CD14-positive monocyte (primary cell): ENCODE results near the gene ADD2. TPM values are rescaled to one million over a fixed set of nuclear protein-coding genes. Genes with fewer than 3 reads are reported as not detected.

ENCODE experiments used
- DNase-seq, 3 donors: peaks; one replicate each; pipeline ENCODE4 v3.0.0-alpha.2; 2011 to 2022
- H2AFZ ChIP-seq: 2 replicates; pipeline ENCODE4 v1.6.0; 2012; ENCODE audit warnings: mild to moderate bottlenecking, low read depth, low read length, inconsistent platforms; ENCODE audit not compliant: insufficient read depth, poor library complexity, severe bottlenecking
- H3K27ac ChIP-seq, 2 donors: 1 replicate in 1 of 2; 2 replicates in 1 of 2; pipeline ENCODE4 v1.5.1; 2012 to 2013; ENCODE audit warnings: low read length in 2 of 2, control low read depth in 1 of 2, inconsistent platforms in 1 of 2, low read depth in 1 of 2, mild to moderate bottlenecking in 1 of 2
- H3K27me3 ChIP-seq, 2 donors: one replicate each; pipeline versions ENCODE4 v1.6.0 to v1.6.1; 2011 to 2013; ENCODE audit warnings: low read length in 2 of 2; ENCODE audit not compliant: control insufficient read depth in 2 of 2, insufficient read depth in 2 of 2
- H3K36me3 ChIP-seq, 2 donors: replicated peaks in 1 of 2; 1 replicate in 1 of 2; 2 replicates in 1 of 2; pipeline versions ENCODE4 v1.5.1 to v1.6.1; 2012 to 2013; ENCODE audit warnings: low read length in 2 of 2, control low read depth in 1 of 2, inconsistent platforms in 1 of 2, mild to moderate bottlenecking in 1 of 2; ENCODE audit not compliant: insufficient read depth in 2 of 2, control insufficient read depth in 1 of 2
- H3K4me1 ChIP-seq, 2 donors: 1 replicate in 1 of 2; 2 replicates in 1 of 2; pipeline versions ENCODE4 v1.5.1 to v1.6.1; 2012 to 2013; ENCODE audit warnings: low read length in 2 of 2, control low read depth in 1 of 2, inconsistent platforms in 1 of 2, mild to moderate bottlenecking in 1 of 2, moderate library complexity in 1 of 2; ENCODE audit not compliant: insufficient read depth in 2 of 2, control insufficient read depth in 1 of 2
- H3K4me2 ChIP-seq: replicated peaks from 2 replicates; pipeline ENCODE3; 2012; ENCODE audit warnings: low read length, moderate library complexity, mild to moderate bottlenecking; ENCODE audit not compliant: poor library complexity, severe bottlenecking; ENCODE audit errors: extremely low read depth
- H3K4me3 ChIP-seq, 3 experiments: fragments of 200-600 bp in 1 of 3; sonication (generic) in 1 of 3; replicated peaks in 1 of 3; 1 replicate in 2 of 3; 2 replicates in 1 of 3; pipeline ENCODE4 v1.5.1; 2011 to 2013; ENCODE audit warnings: low read length in 3 of 3, mild to moderate bottlenecking in 3 of 3, control low read depth in 2 of 3, low read depth in 2 of 3, inconsistent platforms in 1 of 3, moderate library complexity in 1 of 3
- H3K79me2 ChIP-seq: 2 replicates; pipeline ENCODE4 v1.6.0; 2012; ENCODE audit warnings: mild to moderate bottlenecking, control low read depth, inconsistent platforms, low read length, moderate library complexity; ENCODE audit not compliant: insufficient read depth
- H3K9ac ChIP-seq: 2 replicates; pipeline ENCODE4 v1.6.0; 2017; ENCODE audit warnings: low read length, mild to moderate bottlenecking; ENCODE audit not compliant: insufficient read depth, poor library complexity, severe bottlenecking
- H3K9me3 ChIP-seq, 2 donors: replicated peaks in 1 of 2; 1 replicate in 1 of 2; 2 replicates in 1 of 2; pipeline versions ENCODE4 v1.5.1 to v1.6.1; 2012 to 2013; ENCODE audit warnings: low read length in 2 of 2, control low read depth in 1 of 2; ENCODE audit not compliant: control insufficient read depth in 1 of 2, insufficient read depth in 1 of 2
- H4K20me1 ChIP-seq: 2 replicates; pipeline ENCODE4 v1.6.0; 2012; ENCODE audit warnings: mild to moderate bottlenecking, low read length, control low read depth, moderate library complexity; ENCODE audit not compliant: insufficient read depth
- H3K27ac Mint-ChIP-seq, 7 donors: one replicate each; pipeline ENCODE4 v1.8.0; 2020; ENCODE audit warnings: mild to moderate bottlenecking in 7 of 7, mixed read lengths in 7 of 7, moderate library complexity in 6 of 7, inconsistent platforms in 2 of 7
- H3K27me3 Mint-ChIP-seq, 3 donors: one replicate each; pipeline ENCODE4 v1.8.0; 2021 to 2022; ENCODE audit warnings: low read depth in 3 of 3, mild to moderate bottlenecking in 3 of 3, mixed read lengths in 3 of 3, moderate library complexity in 3 of 3, inconsistent platforms in 1 of 3
- H3K36me3 Mint-ChIP-seq, 2 donors: one replicate each; pipeline ENCODE4 v1.8.0; 2020; ENCODE audit warnings: mixed read lengths in 2 of 2, inconsistent platforms in 1 of 2, mild to moderate bottlenecking in 1 of 2
- H3K4me1 Mint-ChIP-seq: one replicate; pipeline ENCODE4 v1.8.0; 2020; ENCODE audit warnings: mild to moderate bottlenecking, mixed read lengths
- H3K4me3 Mint-ChIP-seq, 2 donors: one replicate each; pipeline ENCODE4 v1.8.0; 2020; ENCODE audit warnings: mild to moderate bottlenecking in 2 of 2, mixed read lengths in 2 of 2, moderate library complexity in 1 of 2
- H3K9me3 Mint-ChIP-seq, 7 donors: one replicate each; pipeline ENCODE4 v1.8.0; 2020 to 2022; ENCODE audit warnings: mixed read lengths in 7 of 7, mild to moderate bottlenecking in 6 of 7, moderate library complexity in 6 of 7, inconsistent platforms in 2 of 7
- WGBS: methylation state at CpG from one replicate; pipeline ENCODE4 v1.1.5; 2013; ENCODE audit warnings: missing lambda C conversion rate; ENCODE audit not compliant: insufficient coverage; 5-methylcytosine and 5-hydroxymethylcytosine counted together
- intact Hi-C, 2 donors: fragments of 100-400 bp; cut with micrococcal nuclease; formaldehyde crosslinking; loops; one replicate each; pipeline versions ENCODE4 v1.15.0 to v1.15.1; 2023
- polyA plus RNA-seq, 3 donors: library from polyadenylated mRNA; depleted of rRNA in 1 of 3; unstranded in 2 of 3; stranded (reverse) in 1 of 3; fragments of 300-500 nt in 2 of 3; fragments of >200 nt in 1 of 3; fragmentation: Illumina TruSeq in 2 of 3; gene quantifications; 1 replicate in 2 of 3; 2 replicates in 1 of 3; pipeline ENCODE4 v1.2.3, GENCODE V29; 2012 to 2021
- TF ChIP-seq, protein P1 (sequence below): fragments of 200-600 bp; IDR thresholded peaks from one replicate; pipeline ENCODE4 v1.8.0; 2022; ENCODE audit warnings: antibody characterized with exemption, mild to moderate bottlenecking

Gene ADD2
- polyA plus RNA-seq, 3 donors: 0.18 to 0.56 (median 0.26) TPM

DNA sequence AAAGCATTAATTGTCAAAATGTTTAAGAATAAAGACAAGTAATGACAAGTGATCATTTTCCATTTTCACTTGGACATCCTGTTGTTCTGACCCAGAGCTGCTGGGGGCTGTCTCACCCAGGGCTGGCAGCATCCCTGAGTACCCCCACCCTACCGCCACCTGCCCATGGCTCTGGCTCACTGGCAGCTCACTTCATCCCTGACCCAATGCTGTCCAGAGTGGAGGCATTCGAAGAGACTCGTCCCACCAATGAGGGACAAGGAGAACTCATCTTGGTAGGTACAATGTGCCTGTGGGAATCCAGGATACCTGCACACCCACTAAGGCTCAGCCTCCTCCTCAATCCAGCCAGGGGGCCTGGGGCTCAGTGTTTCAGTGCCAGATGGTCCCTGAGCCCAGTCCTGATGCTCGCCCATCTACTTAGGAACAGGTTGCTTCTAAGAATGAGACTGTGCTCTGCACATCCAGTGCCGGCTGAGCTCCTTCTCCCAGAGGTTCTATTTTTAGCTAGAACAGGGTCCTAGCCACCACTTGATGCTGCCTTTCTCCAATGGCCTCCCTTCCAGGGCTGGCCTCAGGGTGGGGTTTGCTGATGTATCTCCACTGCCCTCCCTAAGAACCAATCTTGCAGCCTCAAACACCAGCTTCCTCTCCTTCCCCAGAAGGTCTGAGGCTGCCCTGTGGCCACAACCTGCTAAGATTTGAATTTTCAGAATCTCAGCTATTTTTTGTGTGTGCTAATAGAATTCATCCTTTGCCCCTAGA is 53.7 kb downstream of the ADD2 start:
- DNase-seq: no peak
- no peak overlapping the region for H3K27ac Mint-ChIP-seq
- H3K4me1 Mint-ChIP-seq: no peaks in the 10 kb centered on the region
- peaks cover 0 to 2% (median 0%) of the 10 kb centered on the region in 7 donors for H3K9me3 Mint-ChIP-seq
- Histone ChIP-seq H3K27me3 (no peaks in the 10 kb centered on the region), H3K9me3 (no peaks in the 10 kb centered on the region), H3K4me2 (no peak overlapping the region), H3K4me3 (no peak overlapping the region), H3K79me2 (no peaks in the 10 kb centered on the region), H3K9ac (no peak overlapping the region), H4K20me1 (no peaks in the 10 kb centered on the region), H3K27ac (no peak overlapping the region), H3K36me3 (no peaks in the 10 kb centered on the region), H2AFZ (no peak overlapping the region), H3K4me1 (no peaks in the 10 kb centered on the region)
- TF ChIP-seq, protein P1, sequence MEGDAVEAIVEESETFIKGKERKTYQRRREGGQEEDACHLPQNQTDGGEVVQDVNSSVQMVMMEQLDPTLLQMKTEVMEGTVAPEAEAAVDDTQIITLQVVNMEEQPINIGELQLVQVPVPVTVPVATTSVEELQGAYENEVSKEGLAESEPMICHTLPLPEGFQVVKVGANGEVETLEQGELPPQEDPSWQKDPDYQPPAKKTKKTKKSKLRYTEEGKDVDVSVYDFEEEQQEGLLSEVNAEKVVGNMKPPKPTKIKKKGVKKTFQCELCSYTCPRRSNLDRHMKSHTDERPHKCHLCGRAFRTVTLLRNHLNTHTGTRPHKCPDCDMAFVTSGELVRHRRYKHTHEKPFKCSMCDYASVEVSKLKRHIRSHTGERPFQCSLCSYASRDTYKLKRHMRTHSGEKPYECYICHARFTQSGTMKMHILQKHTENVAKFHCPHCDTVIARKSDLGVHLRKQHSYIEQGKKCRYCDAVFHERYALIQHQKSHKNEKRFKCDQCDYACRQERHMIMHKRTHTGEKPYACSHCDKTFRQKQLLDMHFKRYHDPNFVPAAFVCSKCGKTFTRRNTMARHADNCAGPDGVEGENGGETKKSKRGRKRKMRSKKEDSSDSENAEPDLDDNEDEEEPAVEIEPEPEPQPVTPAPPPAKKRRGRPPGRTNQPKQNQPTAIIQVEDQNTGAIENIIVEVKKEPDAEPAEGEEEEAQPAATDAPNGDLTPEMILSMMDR: no peak
- intact Hi-C loops: no loop called here
- H3K4me3 Mint-ChIP-seq: no peak overlapping the region
- H3K36me3 Mint-ChIP-seq: no peaks in the 10 kb centered on the region
- WGBS: 95% methylated on average over 5 of the region's 5 CpGs
- peaks cover 2 to 6% (median 2%) of the 10 kb centered on the region in 3 donors for H3K27me3 Mint-ChIP-seq

DNA sequence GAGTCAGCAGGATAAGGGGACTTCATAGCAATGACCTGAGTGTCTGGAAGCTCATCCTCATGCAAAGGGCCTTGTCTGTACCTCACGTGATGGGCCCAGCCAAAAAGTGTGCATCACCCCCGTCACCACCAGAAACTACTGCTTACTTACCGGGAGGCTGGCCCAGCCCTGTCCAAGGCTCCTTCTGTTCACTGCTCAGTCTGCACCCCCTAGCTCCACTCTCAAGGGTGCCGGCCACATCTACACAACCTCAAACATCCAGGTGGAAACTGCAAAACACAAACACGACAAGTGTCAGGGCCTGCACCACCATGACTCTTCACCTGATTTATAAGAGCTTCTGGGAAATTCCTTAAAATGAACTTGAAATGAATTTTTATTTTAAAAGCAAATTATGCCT is 55.1 kb downstream of the ADD2 start:
- DNase-seq: no peak
- no peaks in the 10 kb centered on the region for H3K9me3 ChIP-seq
- H3K4me3 ChIP-seq: no peak overlapping the region
- Mint-ChIP-seq H3K4me3 (no peak overlapping the region), H3K27me3 (peaks cover 2 to 6% (median 2%) of the 10 kb centered on the region in 3 donors), H3K4me1 (no peaks in the 10 kb centered on the region), H3K36me3 (no peaks in the 10 kb centered on the region), H3K27ac (no peak overlapping the region), H3K9me3 (peaks cover 0 to 2% (median 0%) of the 10 kb centered on the region in 7 donors)
- H3K27me3 ChIP-seq: no peaks in the 10 kb centered on the region
- TF ChIP-seq, protein P1: no peak
- no peaks in the 10 kb centered on the region for H3K36me3 ChIP-seq
- H3K27ac ChIP-seq: no peak overlapping the region
- no peaks in the 10 kb centered on the region for H4K20me1 ChIP-seq
- H3K79me2 ChIP-seq: no peaks in the 10 kb centered on the region
- no peak overlapping the region for H3K9ac ChIP-seq
- H2AFZ ChIP-seq: no peak overlapping the region
- no peak overlapping the region for H3K4me2 ChIP-seq
- no peaks in the 10 kb centered on the region for H3K4me1 ChIP-seq
- intact Hi-C loops: no loop called here
- WGBS: 100% methylated on average over 4 of the region's 5 CpGs
